ENCODE data around the gene NIP7.

NIP7 gene

GRCh38 chr16:69386596-69386995 lies 47.0 kb downstream of the NIP7 start:
- DNase-seq (ENCODE audit: low read depth), result peak; percentile 67
- no peak overlapping the region for H3K4me3 ChIP-seq (ENCODE audit: low read depth, low read length)
- no peak for TF ChIP-seq CTCF (conservative IDR thresholded peaks at IDR 0.05; ENCODE audit: low read depth, low read length)

Data from choroid plexus epithelial cell (primary cell).